Natural killer cell (primary cell): ENCODE data around the gene CCM2L. TPM values are rescaled to one million over a fixed set of nuclear protein-coding genes. Genes with fewer than 3 reads are reported as not detected.

Source experiments
- ATAC-seq, 3 donors: fragments of 150-1000 bp in 2 of 3; fragments of 200-7000 bp in 1 of 3; cut with Tn5 transposase; 1 replicate in 1 of 3; 2 replicates in 2 of 3; pipeline ENCODE4 v1.10.0; 2021; ENCODE audit warnings: mild to moderate bottlenecking in 2 of 3, moderate library complexity in 2 of 3
- DNase-seq, 2 donors: peaks; one replicate each; pipeline versions ENCODE4 v3.0.0 to v3.0.0-alpha.2; 2013 to 2021; ENCODE audit warnings: mixed read lengths in 1 of 2
- H3K27ac ChIP-seq: one replicate; pipeline ENCODE4 v1.5.1; 2013; ENCODE audit warnings: mild to moderate bottlenecking, low read length
- H3K27me3 ChIP-seq: one replicate; pipeline ENCODE4 v1.6.1; 2013; ENCODE audit warnings: low read length; ENCODE audit not compliant: control insufficient read depth, insufficient read depth
- H3K36me3 ChIP-seq: one replicate; pipeline ENCODE4 v1.6.1; 2013; ENCODE audit warnings: low read length; ENCODE audit not compliant: control insufficient read depth, insufficient read depth
- H3K4me1 ChIP-seq: one replicate; pipeline ENCODE4 v1.6.1; 2013; ENCODE audit warnings: low read length; ENCODE audit not compliant: control insufficient read depth, insufficient read depth
- H3K4me3 ChIP-seq: one replicate; pipeline ENCODE4 v1.5.1; 2013; ENCODE audit warnings: low read length
- H3K9me3 ChIP-seq: one replicate; pipeline ENCODE4 v1.6.1; 2013; ENCODE audit warnings: low read length; ENCODE audit not compliant: control insufficient read depth, insufficient read depth
- H3K27ac Mint-ChIP-seq, 2 donors: one replicate each; pipeline ENCODE4 v1.8.0; 2022; ENCODE audit warnings: mild to moderate bottlenecking in 2 of 2, mixed read lengths in 2 of 2, moderate library complexity in 1 of 2
- H3K27me3 Mint-ChIP-seq, 2 donors: one replicate each; pipeline ENCODE4 v1.8.0; 2022; ENCODE audit warnings: low read depth in 2 of 2, mixed read lengths in 2 of 2
- H3K36me3 Mint-ChIP-seq: one replicate; pipeline ENCODE4 v1.8.0; 2022; ENCODE audit warnings: mixed read lengths
- H3K4me1 Mint-ChIP-seq, 2 donors: one replicate each; pipeline ENCODE4 v1.8.0; 2022; ENCODE audit warnings: mixed read lengths in 2 of 2
- H3K4me3 Mint-ChIP-seq: one replicate; pipeline ENCODE4 v1.8.0; 2022; ENCODE audit warnings: mild to moderate bottlenecking, moderate library complexity, mixed read lengths
- H3K9me3 Mint-ChIP-seq, 2 donors: one replicate each; pipeline ENCODE4 v1.8.0; 2022; ENCODE audit warnings: mixed read lengths in 2 of 2
- WGBS: methylation state at CpG from one replicate; pipeline ENCODE4 v1.1.7; 2013; ENCODE audit warnings: missing lambda C conversion rate; ENCODE audit not compliant: insufficient coverage; 5-methylcytosine and 5-hydroxymethylcytosine counted together
- intact Hi-C: fragments of 100-400 bp; cut with micrococcal nuclease; formaldehyde crosslinking; loops from one replicate; pipeline ENCODE4 v1.14.2; 2022
- total RNA-seq, 4 donors: library from RNA; stranded (reverse); fragments of 120-200 nt in 1 of 4; gene quantifications; one replicate each; pipeline versions ENCODE4 v1.2.3 to v1.2.4, GENCODE V29; 2013 to 2022
- TF ChIP-seq, protein P1 (sequence below): fragments of 200-600 bp; IDR thresholded peaks from one replicate; pipeline ENCODE4 v1.8.0; 2022; ENCODE audit warnings: antibody characterized with exemption

CCM2L gene
- total RNA-seq, 3 donors from 2014 or later (not counting 1 experiment from before 2014, with no cell fraction given): not detected

DNA sequence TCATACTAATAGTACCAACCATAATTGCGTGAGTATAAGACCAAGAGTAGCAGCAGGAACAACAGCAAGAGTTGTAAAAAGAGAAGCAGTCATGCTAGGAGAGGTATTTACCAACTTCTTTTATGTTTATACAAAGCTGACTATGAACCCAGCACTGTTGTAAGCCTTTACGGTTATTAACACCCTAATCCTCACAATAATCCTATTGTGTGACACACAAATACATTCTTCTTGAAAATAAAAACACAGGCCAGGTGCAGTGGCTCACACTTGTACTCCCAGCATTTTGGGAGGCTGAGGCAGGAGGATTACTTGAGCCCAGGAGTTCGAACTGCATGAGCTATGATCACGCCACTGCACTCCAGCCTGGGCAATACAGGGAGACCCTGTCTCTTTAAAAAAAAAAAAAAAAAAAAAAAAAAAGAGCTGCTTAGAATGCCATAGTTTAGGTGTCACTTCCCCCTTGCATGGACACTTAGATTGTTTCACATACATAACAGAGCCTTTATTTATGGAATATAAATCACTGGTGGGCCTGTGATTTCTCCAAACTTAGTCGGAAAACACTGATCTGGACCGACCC is 62.0 kb downstream of the CCM2L start:
- H3K27ac ChIP-seq: no peak overlapping the region
- no peak overlapping the region for H3K4me3 Mint-ChIP-seq
- ATAC-seq (no peak), DNase-seq (no peak)
- H3K4me1 Mint-ChIP-seq: no peaks in the 10 kb centered on the region
- intact Hi-C loops: no loop called here
- H3K27me3 ChIP-seq: no peaks in the 10 kb centered on the region
- no peaks in the 10 kb centered on the region for H3K9me3 Mint-ChIP-seq
- no peak overlapping the region for H3K4me3 ChIP-seq
- H3K36me3 Mint-ChIP-seq: no peaks in the 10 kb centered on the region
- no peaks in the 10 kb centered on the region for H3K9me3 ChIP-seq
- TF ChIP-seq, protein P1, sequence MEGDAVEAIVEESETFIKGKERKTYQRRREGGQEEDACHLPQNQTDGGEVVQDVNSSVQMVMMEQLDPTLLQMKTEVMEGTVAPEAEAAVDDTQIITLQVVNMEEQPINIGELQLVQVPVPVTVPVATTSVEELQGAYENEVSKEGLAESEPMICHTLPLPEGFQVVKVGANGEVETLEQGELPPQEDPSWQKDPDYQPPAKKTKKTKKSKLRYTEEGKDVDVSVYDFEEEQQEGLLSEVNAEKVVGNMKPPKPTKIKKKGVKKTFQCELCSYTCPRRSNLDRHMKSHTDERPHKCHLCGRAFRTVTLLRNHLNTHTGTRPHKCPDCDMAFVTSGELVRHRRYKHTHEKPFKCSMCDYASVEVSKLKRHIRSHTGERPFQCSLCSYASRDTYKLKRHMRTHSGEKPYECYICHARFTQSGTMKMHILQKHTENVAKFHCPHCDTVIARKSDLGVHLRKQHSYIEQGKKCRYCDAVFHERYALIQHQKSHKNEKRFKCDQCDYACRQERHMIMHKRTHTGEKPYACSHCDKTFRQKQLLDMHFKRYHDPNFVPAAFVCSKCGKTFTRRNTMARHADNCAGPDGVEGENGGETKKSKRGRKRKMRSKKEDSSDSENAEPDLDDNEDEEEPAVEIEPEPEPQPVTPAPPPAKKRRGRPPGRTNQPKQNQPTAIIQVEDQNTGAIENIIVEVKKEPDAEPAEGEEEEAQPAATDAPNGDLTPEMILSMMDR: no peak
- 98% methylated on average over 6 of the region's 6 CpGs for WGBS
- no peak overlapping the region for H3K27ac Mint-ChIP-seq
- peaks cover 3 to 4% of the 10 kb centered on the region in 2 donors for H3K27me3 Mint-ChIP-seq
- peaks cover 6% of the 10 kb centered on the region for H3K4me1 ChIP-seq
- H3K36me3 ChIP-seq: no peaks in the 10 kb centered on the region

DNA sequence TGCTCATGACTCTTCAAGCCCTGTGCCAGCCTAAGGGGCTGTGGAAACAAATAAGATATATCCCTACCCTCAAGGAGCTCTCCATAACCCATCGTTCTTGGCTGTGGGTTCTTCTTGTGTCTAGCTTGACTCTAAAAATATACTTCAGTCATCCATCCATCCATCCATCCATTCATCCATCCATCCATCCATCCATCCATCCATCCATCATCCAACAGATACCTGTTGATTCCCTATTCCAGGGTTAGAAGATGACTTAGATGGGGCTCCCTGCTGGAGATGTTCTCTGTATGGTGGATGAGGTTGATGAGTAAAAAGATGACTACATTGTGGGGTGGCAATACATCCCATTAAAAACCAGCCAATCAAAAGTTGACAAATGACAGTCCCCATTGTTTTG is 65.3 kb downstream of the CCM2L start:
- H3K9me3 Mint-ChIP-seq: no peaks in the 10 kb centered on the region
- H3K4me1 Mint-ChIP-seq: no peaks in the 10 kb centered on the region
- H3K27ac ChIP-seq: no peak overlapping the region
- DNase-seq (no peak), ATAC-seq (no peak)
- peaks cover 6% of the 10 kb centered on the region for H3K4me1 ChIP-seq
- H3K27me3 ChIP-seq: no peaks in the 10 kb centered on the region
- no peaks in the 10 kb centered on the region for H3K36me3 Mint-ChIP-seq
- 100% methylated on average over 1 of the region's 1 CpG for WGBS
- H3K27ac Mint-ChIP-seq: no peak overlapping the region
- H3K27me3 Mint-ChIP-seq: peaks cover 0 to 8% of the 10 kb centered on the region in 2 donors
- no peaks in the 10 kb centered on the region for H3K9me3 ChIP-seq
- intact Hi-C loops: no loop called here
- no peak overlapping the region for H3K4me3 ChIP-seq
- no peaks in the 10 kb centered on the region for H3K36me3 ChIP-seq
- TF ChIP-seq, protein P1: no peak
- H3K4me3 Mint-ChIP-seq: no peak overlapping the region

DNA sequence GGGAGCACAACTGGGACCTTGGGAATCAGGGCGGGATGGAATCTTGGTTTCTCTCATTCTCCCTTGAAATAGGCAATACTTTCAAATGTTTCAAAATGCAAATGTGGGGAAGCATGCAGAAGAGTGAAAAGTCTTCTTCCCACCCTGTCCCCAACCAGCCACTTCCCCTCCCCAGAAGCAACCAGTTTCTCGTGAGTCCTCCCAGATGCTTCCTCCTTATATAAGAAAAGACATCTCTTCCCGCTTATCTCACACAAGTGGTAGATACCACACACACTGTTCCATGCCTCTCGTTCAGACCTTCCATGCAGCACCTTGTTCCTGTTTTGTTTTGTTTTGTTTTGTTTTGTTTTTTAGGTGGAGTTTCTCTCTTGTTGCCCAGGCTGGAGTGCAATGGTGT is 67.0 kb downstream of the CCM2L start:
- DNase-seq: no peak
- H3K36me3 ChIP-seq: no peaks in the 10 kb centered on the region
- TF ChIP-seq, protein P1: no peak
- H3K4me1 ChIP-seq: no peaks in the 10 kb centered on the region
- WGBS: 33% methylated on average over 3 of the region's 4 CpGs
- no peak overlapping the region for H3K4me3 ChIP-seq
- Mint-ChIP-seq H3K4me3 (no peak overlapping the region), H3K27ac (no peak overlapping the region), H3K4me1 (no peaks in the 10 kb centered on the region), H3K27me3 (peaks cover 0 to 9% of the 10 kb centered on the region in 2 donors), H3K9me3 (no peaks in the 10 kb centered on the region), H3K36me3 (no peaks in the 10 kb centered on the region)
- no peak overlapping the region for H3K27ac ChIP-seq
- ATAC-seq: no peak
- intact Hi-C loops: no loop called here
- no peaks in the 10 kb centered on the region for H3K9me3 ChIP-seq
- H3K27me3 ChIP-seq: no peaks in the 10 kb centered on the region

DNA sequence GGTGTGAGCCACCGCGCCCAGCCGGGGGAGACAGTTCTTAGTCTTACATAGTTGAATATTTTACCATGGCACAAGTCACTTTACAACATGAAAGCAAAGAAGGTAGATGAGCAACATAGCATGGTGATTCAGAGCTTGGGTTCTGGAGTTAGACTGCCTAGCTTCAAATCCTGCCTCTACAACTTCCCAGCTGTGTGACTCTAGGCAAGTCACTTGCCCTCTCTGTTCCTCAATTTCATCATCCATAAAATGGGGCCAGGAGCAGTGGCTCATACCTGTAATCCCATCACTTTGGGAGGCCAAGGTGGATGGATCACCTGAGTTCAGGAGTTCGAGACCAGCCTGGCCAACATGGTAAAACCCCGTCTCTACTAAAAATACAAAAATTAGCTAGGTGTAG is 68.1 kb downstream of the CCM2L start:
- no peak overlapping the region for H3K4me3 Mint-ChIP-seq
- no peak overlapping the region for H3K4me3 ChIP-seq
- ATAC-seq (no peak), DNase-seq (no peak)
- no peaks in the 10 kb centered on the region for H3K36me3 Mint-ChIP-seq
- no peaks in the 10 kb centered on the region for H3K4me1 Mint-ChIP-seq
- TF ChIP-seq, protein P1: no peak
- H3K9me3 Mint-ChIP-seq: no peaks in the 10 kb centered on the region
- no peak overlapping the region for H3K27ac Mint-ChIP-seq
- H3K27ac ChIP-seq: no peak overlapping the region
- no peaks in the 10 kb centered on the region for H3K4me1 ChIP-seq
- peaks cover 0 to 12% of the 10 kb centered on the region in 2 donors for H3K27me3 Mint-ChIP-seq
- intact Hi-C loops: no loop called here
- H3K9me3 ChIP-seq: no peaks in the 10 kb centered on the region
- 79% methylated on average over 3 of the region's 5 CpGs for WGBS
- no peaks in the 10 kb centered on the region for H3K36me3 ChIP-seq
- no peaks in the 10 kb centered on the region for H3K27me3 ChIP-seq
